IMR-90 (cell line): Measurements from ENCODE around the gene CPNE9. TPM values are rescaled to one million over a fixed set of nuclear protein-coding genes. Genes with fewer than 3 reads are reported as not detected.

Experiments
- ATAC-seq: fragments of 200-7000 bp; cut with Tn5 transposase; 2 replicates; pipeline ENCODE4 v1.9.1; 2020; ENCODE audit warnings: low read depth, mild to moderate bottlenecking, moderate library complexity
- BruUV-seq: library from RNA; stranded (reverse); fragments of 400-500 nt; replicated peaks from 2 replicates; lab custom pipeline; 2021; lab: Mats Ljungman, UMichigan
- CTCF ChIA-PET: fragments of 300-600 bp; formaldehyde crosslinking; extraction: SDS; loops from one replicate; lab custom pipeline; 2021; ENCODE audit warnings: antibody characterized with exemption; lab: Yijun Ruan, JAX
- POLR2A ChIA-PET: fragments of 300-600 bp; sonication (Branson Sonifier 250); formaldehyde crosslinking; loops from one replicate; lab custom pipeline; 2022; ENCODE audit warnings: antibody characterized with exemption; ENCODE audit not compliant: unreplicated experiment; lab: Charles Lee
- DNase-seq: peaks from one replicate; pipeline ENCODE4 v3.0.0; 2013
- H2AFZ ChIP-seq: replicated peaks from 2 replicates; pipeline ENCODE3; 2013; ENCODE audit warnings: low read length, mild to moderate bottlenecking; ENCODE audit not compliant: poor library complexity
- H2AK5ac ChIP-seq: 2 replicates; pipeline ENCODE4 v1.6.1; 2013; ENCODE audit warnings: low read depth, low read length, inconsistent platforms
- H2AK9ac ChIP-seq: replicated peaks from 2 replicates; pipeline ENCODE3; 2013; ENCODE audit warnings: mild to moderate bottlenecking, low read depth, low read length, moderate library complexity; ENCODE audit not compliant: poor library complexity
- H2BK120ac ChIP-seq: 2 replicates; pipeline ENCODE4 v1.6.1; 2013; ENCODE audit warnings: low read depth, low read length, inconsistent platforms
- H2BK15ac ChIP-seq: 3 replicates; pipeline ENCODE4 v1.6.1; 2013; ENCODE audit warnings: low read depth, low read length, inconsistent platforms
- H2BK20ac ChIP-seq: 2 replicates; pipeline ENCODE4 v1.6.1; 2013; ENCODE audit warnings: low read depth, mild to moderate bottlenecking, inconsistent platforms, low read length, moderate library complexity
- H2BK5ac ChIP-seq: 2 replicates; pipeline ENCODE4 v1.6.1; 2013; ENCODE audit warnings: mild to moderate bottlenecking, low read depth, low read length, inconsistent platforms; ENCODE audit not compliant: poor library complexity, severe bottlenecking
- H3K14ac ChIP-seq: replicated peaks from 2 replicates; pipeline ENCODE4 v1.6.1; 2013; ENCODE audit warnings: low read depth, low read length, inconsistent platforms
- H3K18ac ChIP-seq: 2 replicates; pipeline ENCODE4 v1.6.1; 2013; ENCODE audit warnings: low read depth, low read length, control low read depth
- H3K23ac ChIP-seq: 2 replicates; pipeline ENCODE4 v1.6.1; 2013; ENCODE audit warnings: low read depth, low read length, inconsistent platforms
- H3K27ac ChIP-seq: 2 replicates; pipeline ENCODE4 v1.5.1; 2013; ENCODE audit warnings: mild to moderate bottlenecking, control low read depth, low read length; ENCODE audit not compliant: insufficient read depth
- H3K27me3 ChIP-seq: 2 replicates; pipeline ENCODE4 v1.6.1; 2013; ENCODE audit warnings: low read length; ENCODE audit not compliant: control insufficient read depth, insufficient read depth
- H3K36me3 ChIP-seq: 2 replicates; pipeline ENCODE4 v1.6.1; 2013; ENCODE audit warnings: low read length, mixed read lengths; ENCODE audit not compliant: control insufficient read depth, insufficient read depth
- H3K4ac ChIP-seq: 2 replicates; pipeline ENCODE4 v1.6.1; 2013; ENCODE audit warnings: low read depth, low read length, inconsistent platforms
- H3K4me1 ChIP-seq: 2 replicates; pipeline ENCODE4 v1.6.1; 2013; ENCODE audit warnings: low read length, mixed read lengths; ENCODE audit not compliant: control insufficient read depth, insufficient read depth
- H3K4me2 ChIP-seq: 2 replicates; pipeline ENCODE4 v1.6.1; 2013; ENCODE audit warnings: low read depth, mild to moderate bottlenecking, control low read depth, low read length, moderate library complexity
- H3K4me3 ChIP-seq: 2 replicates; pipeline ENCODE4 v1.5.1; 2013; ENCODE audit warnings: low read depth, mild to moderate bottlenecking, control low read depth, low read length, moderate library complexity; ENCODE audit not compliant: insufficient read depth
- H3K56ac ChIP-seq: 2 replicates; pipeline ENCODE4 v1.6.1; 2013; ENCODE audit warnings: low read length, inconsistent platforms; ENCODE audit not compliant: insufficient read depth; ENCODE audit errors: extremely low read depth
- H3K79me1 ChIP-seq, 2 experiments: 2 replicates each; pipeline ENCODE4 v1.6.1; 2013; ENCODE audit warnings: low read length in 2 of 2, inconsistent platforms in 1 of 2, low read depth in 1 of 2
- H3K9ac ChIP-seq: 2 replicates; pipeline ENCODE4 v1.6.1; 2013; ENCODE audit warnings: low read depth, low read length, control low read depth
- H3K9me1 ChIP-seq: 2 replicates; pipeline ENCODE4 v1.6.1; 2013; ENCODE audit warnings: low read length, inconsistent platforms; ENCODE audit not compliant: insufficient read depth
- H3K9me3 ChIP-seq: 2 replicates; pipeline ENCODE4 v1.6.1; 2013; ENCODE audit warnings: low read length; ENCODE audit not compliant: control insufficient read depth, insufficient read depth
- H4K20me1 ChIP-seq: 2 replicates; pipeline ENCODE4 v1.6.1; 2013; ENCODE audit warnings: low read length, inconsistent platforms; ENCODE audit not compliant: insufficient read depth
- H4K5ac ChIP-seq: 2 replicates; pipeline ENCODE4 v1.6.1; 2013; ENCODE audit warnings: mild to moderate bottlenecking, low read depth, low read length, control low read depth
- H4K8ac ChIP-seq, 2 experiments: 2 replicates each; pipeline ENCODE4 v1.6.1; 2013; ENCODE audit warnings: low read depth in 2 of 2, low read length in 2 of 2, control low read depth in 1 of 2, inconsistent platforms in 1 of 2
- H4K91ac ChIP-seq: 2 replicates; pipeline ENCODE4 v1.6.1; 2013; ENCODE audit warnings: low read depth, low read length, inconsistent platforms; ENCODE audit not compliant: insufficient read depth
- CHD1 ChIP-seq: IDR thresholded peaks from 2 replicates; pipeline ENCODE4 v1.6.1; 2012; ENCODE audit warnings: low read depth, low read length, improper control_type of control experiment
- MXI1 ChIP-seq: IDR thresholded peaks from 2 replicates; pipeline ENCODE4 v1.6.1; 2012; ENCODE audit warnings: low read depth, mild to moderate bottlenecking, low read length, moderate library complexity, borderline replicate concordance
- RCOR1 ChIP-seq: IDR thresholded peaks from 2 replicates; pipeline ENCODE4 v1.6.1; 2012; ENCODE audit warnings: mild to moderate bottlenecking, low read length, improper control_type of control experiment; ENCODE audit not compliant: insufficient replicate concordance
- WGBS, 2 experiments: methylation state at CpG; one replicate each; pipeline versions ENCODE4 v1.1.5 to v1.1.7; 2013; ENCODE audit warnings: missing lambda C conversion rate in 2 of 2; ENCODE audit not compliant: insufficient read length in 1 of 2; ENCODE audit errors: extremely low coverage in 2 of 2; 5-methylcytosine and 5-hydroxymethylcytosine counted together
- dilution Hi-C: fragments of 300-500 bp; cut with HindIII; formaldehyde crosslinking; loops from one replicate; pipeline ENCODE4 v1.14.3; 2018; ENCODE audit warnings: low sequenced_read_pairs; ENCODE audit not compliant: unreplicated experiment
- in situ Hi-C: fragments of 300-500 bp; cut with MboI; formaldehyde crosslinking; loops from 3 replicates; pipeline ENCODE4 v1.14.3; 2019; ENCODE audit warnings: low sequenced_read_pairs, inconsistent platforms, mixed read lengths
- intact Hi-C: fragments of 100-400 bp; cut with micrococcal nuclease; formaldehyde crosslinking; loops from 2 replicates; pipeline ENCODE4 v1.10.0; 2022
- polyA plus RNA-seq, 3 experiments: library from polyadenylated mRNA; depleted of rRNA; stranded (reverse); fragments of >200 nt; gene quantifications; 2 replicates each; pipeline ENCODE4 v1.2.3, GENCODE V29; 2012; ENCODE audit warnings: low replicate concordance in 1 of 3
- total RNA-seq: library from RNA; depleted of rRNA; stranded (reverse); fragments of >200 nt; gene quantifications from 2 replicates; pipeline ENCODE4 v1.2.3, GENCODE V29; 2012

Gene CPNE9
- total and polyA plus RNA-seq, 2 of the 4 experiments (the other 2 are of a cell fraction): not detected

- no peak overlapping the region for H4K5ac ChIP-seq
- H3K23ac ChIP-seq: no peak overlapping the region
- H3K9ac ChIP-seq: no peak overlapping the region
- TF ChIP-seq CHD1: no peak
- no peak for TF ChIP-seq RCOR1
- TF ChIP-seq MXI1: no peak
- H3K14ac ChIP-seq: no peak overlapping the region
- no peaks in the 10 kb centered on the region for H4K20me1 ChIP-seq
- H3K27me3 ChIP-seq: no peaks in the 10 kb centered on the region
- no peak overlapping the region for H2BK5ac ChIP-seq
- H3K18ac ChIP-seq: no peak overlapping the region
- no peak overlapping the region for H2BK15ac ChIP-seq
- ChIA-PET CTCF (no interaction called here), POLR2A (no interaction called here)
- no peak overlapping the region for H2BK120ac ChIP-seq
- no peak overlapping the region for H2AK9ac ChIP-seq
- no peaks in the 10 kb centered on the region; the same call in 1 of the 2 replicates for H3K9me1 ChIP-seq
- no peak overlapping the region for H2AFZ ChIP-seq
- dilution Hi-C loops (no loop called here), in situ Hi-C loops (no loop called here), intact Hi-C loops (no loop called here)
- H3K27ac ChIP-seq: no peak overlapping the region
- H3K9me3 ChIP-seq: no peaks in the 10 kb centered on the region
- no peak overlapping the region for H3K56ac ChIP-seq
- no peak overlapping the region for H4K8ac ChIP-seq
- no TSS peak for BruUV-seq
- no peaks in the 10 kb centered on the region for H3K79me1 ChIP-seq
- no peaks in the 10 kb centered on the region for H3K4me1 ChIP-seq
- H2BK20ac ChIP-seq: no peak overlapping the region
- H3K36me3 ChIP-seq: peaks cover 50% of the 10 kb centered on the region
- ATAC-seq: no peak
- no peak for DNase-seq
- H3K4ac ChIP-seq: no peak overlapping the region
- no peak overlapping the region for H2AK5ac ChIP-seq
- no peak overlapping the region for H3K4me2 ChIP-seq
- no peak overlapping the region for H4K91ac ChIP-seq
- H3K4me3 ChIP-seq: no peak overlapping the region
- 90% methylated on average over 2 of the region's 4 CpGs; no CpG with 5 or more reads in 1 of the 2 experiments for WGBS, 2 experiments
These were observed 8.3 kb upstream of the CPNE9 start for GRCh38 chr3:9695345-9695744.
